ENCODE results near the gene IRF7. TPM values are rescaled to one million over a fixed set of nuclear protein-coding genes. Genes with fewer than 3 reads are reported as not detected.

The IRF7 gene
- total and polyA plus RNA-seq, 2 donors (not counting 3 experiments of a cell fraction or from before 2014, with no cell fraction given) = 12.6 to 14.7 TPM

DNA sequence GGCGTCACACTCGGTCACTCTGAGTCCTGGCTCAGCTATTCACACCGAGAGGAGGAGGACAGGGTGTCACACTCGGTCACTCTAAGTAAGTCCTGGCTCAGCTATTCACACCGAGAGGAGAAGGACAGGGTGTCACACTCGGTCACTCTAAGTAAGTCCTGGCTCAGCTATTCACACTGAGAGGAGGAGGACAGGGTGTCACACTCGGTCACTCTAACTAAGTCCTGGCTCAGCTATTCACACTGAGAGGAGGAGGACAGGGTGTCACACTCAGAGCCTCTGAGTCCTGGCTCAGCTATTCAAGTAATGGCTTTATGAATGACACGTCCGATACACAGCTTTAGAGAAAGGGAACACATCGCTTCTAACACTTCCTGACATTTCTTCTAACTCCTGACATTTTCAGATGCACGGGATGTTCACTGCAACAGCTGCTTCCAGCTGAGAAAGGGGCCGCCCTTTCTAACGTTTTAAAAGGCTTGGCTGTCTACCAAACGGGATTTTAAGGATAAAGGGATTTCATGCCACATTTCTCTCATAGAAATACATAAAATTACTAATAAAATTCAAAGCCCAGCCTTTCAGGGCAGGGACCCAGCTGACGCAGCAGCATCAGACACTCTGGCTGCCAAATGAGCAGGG lies 49.4 kb upstream of the IRF7 start:
- H3K27ac ChIP-seq (ENCODE audit: insufficient read depth, low read depth, low read length) = no peak overlapping the region
- H3K9me3 ChIP-seq (replicated peaks; ENCODE audit: control insufficient read depth, insufficient read depth, low read length) = no peaks in the 10 kb centered on the region
- H3K4me1 ChIP-seq (ENCODE audit: control insufficient read depth, extremely low read depth, insufficient read depth, low read length) = no peaks in the 10 kb centered on the region
- no peaks in the 10 kb centered on the region for H3K79me2 ChIP-seq (ENCODE audit: control insufficient read depth, insufficient read depth, low read length)
- no peak overlapping the region for H3K9ac ChIP-seq (replicated peaks; ENCODE audit: extremely low read depth, insufficient read depth, low read length)
- intact Hi-C loops (cut with micrococcal nuclease) (no loop called here), dilution Hi-C loops (cut with MboI; ENCODE audit: extremely low pct_ligation_motif_present, low sequenced_read_pairs) (no loop called here)
- TF ChIP-seq POLR2A (IDR thresholded peaks at IDR 0.05; ENCODE audit: low read depth, low read length) (no peak), GATA2 (IDR thresholded peaks at IDR 0.05; ENCODE audit: insufficient read depth, insufficient read length, low read depth, low read length) (no peak), FOS (IDR thresholded peaks at IDR 0.05; ENCODE audit: borderline replicate concordance, insufficient read depth, low read length) (no peak), POLR2AphosphoS5 (IDR thresholded peaks at IDR 0.05; ENCODE audit: insufficient read depth, low read depth, low read length) (no peak), CTCF (IDR thresholded peaks at IDR 0.05; ENCODE audit: extremely low read depth in 1 of 2, insufficient read depth in 1 of 2, low read depth in 1 of 2, low read length in 2 of 2) (no peak), JUN (IDR thresholded peaks at IDR 0.05; ENCODE audit: borderline replicate concordance, insufficient read depth, insufficient read length, low read depth) (no peak), EZH2 (IDR thresholded peaks at IDR 0.05; ENCODE audit: borderline replicate concordance, low read depth, low read length, severe bottlenecking) (no peak), MYC (IDR thresholded peaks at IDR 0.05; ENCODE audit: low read depth, low read length) (no peak)
- TF ChIP-seq, protein P1, sequence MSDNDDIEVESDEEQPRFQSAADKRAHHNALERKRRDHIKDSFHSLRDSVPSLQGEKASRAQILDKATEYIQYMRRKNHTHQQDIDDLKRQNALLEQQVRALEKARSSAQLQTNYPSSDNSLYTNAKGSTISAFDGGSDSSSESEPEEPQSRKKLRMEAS (IDR thresholded peaks at IDR 0.05; ENCODE audit: insufficient read depth, insufficient read length) = no peak
- POLR2A ChIA-PET = no interaction called here
- no peaks in the 10 kb centered on the region for H3K27me3 ChIP-seq (ENCODE audit: control insufficient read depth in 2 of 2, insufficient read depth in 2 of 2, low read length in 2 of 2)
- no peak overlapping the region for H3K4me2 ChIP-seq (ENCODE audit: insufficient read depth, low read length)
- no TSS peak for BruUV-seq (replicated peaks)
- peaks cover 2 to 19% of the 10 kb centered on the region in 2 experiments for H3K36me3 ChIP-seq (ENCODE audit: control insufficient read depth in 2 of 2, extremely low read depth in 1 of 2, insufficient read depth in 2 of 2, low read length in 2 of 2)
- H2AFZ ChIP-seq (ENCODE audit: low read depth, low read length) = no peak overlapping the region
- no peak for FAIRE-seq
- no peak for DNase-seq (ENCODE audit: low read depth, low spot score)
- H3K9me1 ChIP-seq (replicated peaks; ENCODE audit: control insufficient read depth, extremely low read depth, insufficient read depth, low read length) = no peaks in the 10 kb centered on the region
- CTCF ChIA-PET = interaction anchor here (1.0 to 1.6 kb wide), 3 partner anchors 9 to 57 kb away, joined by 3 to 4 read pairs (median 4); partner anchors contain the start of gene TMEM80
- H3K4me3 ChIP-seq (replicated peaks in 1 of 3; ENCODE audit: insufficient read depth in 1 of 3, low read depth in 1 of 3, low read length in 3 of 3) = no peak overlapping the region
- H4K20me1 ChIP-seq (replicated peaks; ENCODE audit: control insufficient read depth, extremely low read depth, insufficient read depth, low read length) = no peaks in the 10 kb centered on the region
